Kidney glomerular epithelial cell (primary cell): ENCODE measurements around the gene PPP4R4.
"Not testable (repeated sequence)": the region's sequence is repeated elsewhere in the genome, so short reads cannot be mapped to it uniquely, and the experiment has no call there.

Experiments used
- DNase-seq: peaks from one replicate; lab custom pipeline; 2025; lab: John Stamatoyannopoulos, UW

Gene PPP4R4

GRCh38 chr14:94143711-94144110, 30.4 kb upstream of the PPP4R4 start:
- DNase-seq, result no peak

DNA sequence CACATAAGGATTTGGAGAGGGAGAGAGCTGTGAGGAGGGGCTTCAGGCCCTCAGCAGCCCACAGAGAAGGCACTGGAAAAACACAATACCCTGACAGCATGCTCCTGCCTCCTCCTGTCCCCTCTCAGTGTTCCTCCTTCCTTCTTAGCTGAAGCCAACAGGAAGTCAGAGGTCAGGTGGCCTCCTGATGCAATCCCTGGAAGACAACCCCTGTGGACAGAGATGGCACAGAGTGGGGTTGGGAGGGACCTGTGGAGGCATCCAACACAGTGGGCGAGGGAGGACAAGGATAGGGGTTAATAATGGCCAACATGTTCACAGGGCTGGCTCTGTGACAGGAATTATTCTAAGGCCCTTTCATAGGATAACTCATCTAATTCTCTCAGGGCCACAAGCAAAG, 29.4 kb upstream of the PPP4R4 start:
- DNase-seq, result no peak

GRCh38 chr14:94145902-94146527, 28.1 kb upstream of the PPP4R4 start:
- no peak for DNase-seq

DNA sequence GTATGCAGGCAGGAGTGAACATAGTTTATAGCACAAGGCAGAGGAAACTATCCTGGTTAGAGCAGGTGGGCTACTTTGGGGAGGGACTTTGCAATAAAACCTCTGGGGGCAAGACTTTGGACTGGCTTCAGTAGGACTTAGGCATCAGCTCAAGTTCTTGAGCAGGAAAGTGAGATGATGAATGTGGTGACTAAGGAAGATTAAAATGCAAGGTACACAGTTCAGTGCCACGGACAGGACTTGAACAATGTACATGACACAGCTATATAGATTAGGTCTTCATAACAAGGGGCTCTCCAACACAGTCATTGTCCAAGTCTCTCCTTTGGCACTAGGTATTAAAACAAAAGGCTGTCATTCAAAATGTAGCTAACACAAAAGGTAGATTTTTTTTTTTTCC, 21.4 kb upstream of the PPP4R4 start:
- no peak for DNase-seq

DNA sequence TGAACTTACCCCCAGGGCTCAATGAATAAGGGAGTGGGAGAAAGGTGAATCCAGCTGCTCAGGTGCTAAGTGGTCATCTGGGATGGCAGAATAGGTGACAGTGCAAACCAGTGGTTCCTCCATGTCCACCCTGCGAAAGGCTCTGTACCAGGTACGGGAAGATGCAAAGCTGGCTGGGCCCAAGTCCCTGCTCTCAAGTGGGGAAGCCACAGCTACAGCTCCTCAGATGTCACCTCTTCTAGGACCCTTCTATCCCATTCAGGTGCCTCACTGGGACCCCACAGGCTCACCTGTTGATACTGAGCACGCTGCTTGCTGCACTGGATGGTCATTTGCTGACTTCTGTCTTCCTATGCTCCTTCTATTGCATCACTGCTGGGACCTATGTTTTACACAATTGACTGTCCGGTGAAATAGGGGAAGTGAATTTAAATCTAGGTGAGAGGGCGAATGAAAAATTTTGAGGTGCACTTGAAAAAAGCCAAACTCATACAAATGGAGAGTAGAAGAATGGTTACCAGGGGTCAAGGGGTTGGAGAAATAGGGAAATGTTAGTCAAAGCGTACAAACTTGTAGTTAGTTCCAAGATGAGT, 20.3 kb upstream of the PPP4R4 start:
- no peak for DNase-seq

GRCh38 chr14:94156143-94156542, 18.0 kb upstream of the PPP4R4 start:
- not testable (repeated sequence) for DNase-seq

DNA sequence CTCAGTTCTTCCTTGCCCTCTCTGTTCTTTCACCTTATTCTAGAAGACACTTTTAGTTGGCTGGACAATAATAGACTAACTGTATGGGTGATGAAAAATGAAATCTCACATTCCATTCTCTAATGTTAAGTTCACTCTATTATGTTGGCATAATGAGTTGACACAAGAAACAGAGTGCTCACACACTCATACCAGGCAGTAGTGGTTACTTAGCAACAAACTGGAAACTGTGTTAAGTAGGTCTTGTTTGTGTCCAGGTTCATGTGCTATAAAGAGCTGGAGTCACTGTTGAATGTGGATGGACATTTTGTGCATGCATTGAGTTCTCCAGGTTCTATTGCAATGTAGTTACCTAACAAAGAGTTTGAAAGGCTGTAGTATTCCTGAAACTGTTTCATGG, 16.9 kb upstream of the PPP4R4 start:
- no peak for DNase-seq

- no peak for DNase-seq
Measured at GRCh38 chr14:94158239-94158883, 15.8 kb upstream of the PPP4R4 start.

DNA sequence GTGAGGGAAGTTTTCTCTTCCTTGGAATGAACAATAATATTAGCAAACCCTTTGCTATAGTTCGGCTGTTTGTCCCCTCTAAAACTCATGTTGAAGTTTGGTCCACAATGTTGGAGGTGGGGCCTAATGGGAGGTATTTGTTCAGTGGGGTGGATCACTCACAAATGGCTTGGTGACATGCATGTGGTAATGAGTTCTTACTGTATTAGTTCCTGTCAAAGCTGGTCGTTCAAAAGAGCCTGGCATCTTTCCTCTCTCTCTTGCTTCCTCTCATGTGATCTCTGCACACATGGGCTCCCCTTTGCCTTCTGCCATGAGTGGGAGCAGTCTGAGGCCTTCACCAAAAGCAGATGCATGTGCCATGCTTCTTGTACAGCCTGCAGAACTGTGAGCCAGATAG, 13.1 kb upstream of the PPP4R4 start:
- DNase-seq, result no peak

DNA sequence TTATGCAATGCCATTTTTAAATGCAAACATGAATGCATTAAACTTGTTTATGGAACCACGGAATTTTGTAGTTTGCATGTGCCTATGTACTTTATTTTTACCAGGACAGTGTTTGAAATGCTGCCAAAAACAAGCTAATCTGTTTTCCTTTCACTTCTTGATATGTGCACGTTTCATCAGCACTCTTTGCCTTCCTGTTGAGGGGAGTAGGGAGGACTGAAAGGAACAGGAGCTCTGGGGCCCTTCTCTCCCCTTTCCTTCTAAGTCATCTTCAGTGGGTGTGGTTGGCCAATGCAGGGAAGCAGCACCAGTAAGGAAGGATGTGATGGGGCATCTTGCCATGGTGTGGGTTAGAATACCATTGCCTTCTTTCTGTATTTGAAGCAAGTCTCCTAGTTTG, 12.1 kb upstream of the PPP4R4 start:
- no peak for DNase-seq

DNA sequence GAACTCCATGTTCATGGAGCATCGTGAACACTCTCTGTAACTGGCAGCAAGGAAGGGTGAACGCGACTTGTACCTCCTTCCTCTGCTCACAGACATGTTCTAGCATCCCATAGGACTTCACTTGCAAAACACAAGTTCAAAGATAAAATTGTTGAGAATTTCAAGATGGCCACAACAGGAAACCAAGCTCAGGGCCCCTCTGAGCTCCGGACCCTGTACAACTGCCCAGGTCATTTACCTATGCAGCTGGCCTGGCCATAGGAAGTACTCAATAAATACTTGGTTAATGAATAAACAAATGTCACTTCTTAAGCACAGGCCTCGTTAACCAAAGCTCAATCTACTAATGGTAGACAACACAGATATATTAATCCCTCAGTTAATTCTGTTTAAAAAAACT, 11.7 kb upstream of the PPP4R4 start:
- DNase-seq, result no peak

DNA sequence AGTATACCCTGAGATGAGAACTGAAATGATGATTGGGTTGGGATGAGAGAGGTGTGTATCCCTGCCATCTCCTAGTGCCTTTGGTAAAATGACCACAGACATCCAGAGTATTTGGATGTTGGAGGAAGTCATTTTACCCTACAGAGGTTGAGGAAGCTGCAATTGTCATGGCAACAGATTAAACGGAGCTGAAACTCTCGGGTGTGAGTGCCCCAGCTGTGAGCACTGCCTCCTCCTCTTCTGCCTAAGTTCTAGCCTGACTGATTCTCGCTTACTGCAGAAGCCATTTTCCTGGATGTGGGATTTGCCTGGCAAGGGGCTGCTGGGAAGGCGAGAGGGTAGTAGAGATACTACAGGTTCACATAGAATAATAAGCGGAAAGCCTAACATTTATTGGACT, 10.3 kb upstream of the PPP4R4 start:
- no peak for DNase-seq

GRCh38 chr14:94164685-94165431, 9.3 kb upstream of the PPP4R4 start:
- DNase-seq, result no peak

DNA sequence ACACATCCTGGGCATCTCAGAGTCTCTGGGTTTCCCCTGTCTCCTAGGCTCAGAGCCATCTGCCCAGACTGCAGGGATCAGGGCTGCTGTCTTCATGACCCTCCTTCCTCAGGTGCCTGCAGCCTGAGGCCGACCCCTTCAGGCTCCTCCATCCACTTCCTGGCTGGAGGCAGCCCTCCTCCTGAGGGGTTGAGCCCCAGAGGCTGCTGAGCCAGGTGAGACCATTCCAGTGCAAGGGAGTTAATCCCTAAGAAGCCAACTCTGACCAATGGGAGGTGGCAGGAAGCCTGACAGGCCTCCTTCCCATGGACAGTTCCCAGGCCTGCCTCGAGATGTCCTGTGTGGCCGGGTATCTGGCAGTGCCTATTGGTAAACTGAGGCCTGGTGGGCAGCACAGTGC, 8.4 kb upstream of the PPP4R4 start:
- DNase-seq, result no peak

DNA sequence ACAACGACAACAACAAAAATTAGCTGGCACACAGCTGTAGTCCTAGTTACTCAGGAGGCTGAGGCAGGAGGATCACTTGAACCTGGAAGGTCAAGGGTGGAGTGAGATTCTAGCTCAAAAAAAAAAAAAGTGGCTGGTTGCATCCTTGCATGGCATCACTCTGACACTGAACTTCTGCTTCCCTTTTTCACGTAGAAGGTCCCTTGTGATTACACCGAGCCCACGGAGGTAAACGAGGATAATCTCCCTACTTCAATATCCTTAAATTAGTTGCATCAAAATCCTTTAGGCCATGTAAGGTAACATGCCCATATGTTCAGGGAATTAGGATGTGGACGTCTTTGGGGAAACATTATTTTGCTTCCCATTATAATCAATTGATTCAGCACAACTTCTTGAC, 4.0 kb upstream of the PPP4R4 start:
- no peak for DNase-seq

- peak; percentile 16 for DNase-seq
Measured at GRCh38 chr14:94171208-94171607, 2.9 kb upstream of the PPP4R4 start.

DNA sequence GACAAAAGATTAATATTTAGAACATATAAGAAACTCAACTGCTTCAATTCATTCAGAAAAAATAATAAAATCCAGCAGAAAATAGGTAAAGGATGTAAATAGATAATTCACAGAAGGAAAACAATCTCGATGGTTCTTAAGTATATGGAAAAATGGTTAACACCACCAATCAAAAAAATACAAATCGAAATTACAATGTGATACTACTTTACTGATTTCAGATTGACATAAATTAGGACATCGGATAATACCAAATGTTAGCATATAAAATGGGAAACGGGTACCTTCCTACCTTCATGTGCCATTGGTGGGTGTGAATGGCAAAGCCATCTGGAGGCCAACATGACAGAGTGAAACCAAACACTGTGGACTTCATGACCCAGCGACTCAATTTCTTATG, 1.6 kb upstream of the PPP4R4 start:
- no peak for DNase-seq

GRCh38 chr14:94173471-94173884, 644 bp upstream of the PPP4R4 start:
- no peak for DNase-seq

GRCh38 chr14:94174604-94175010, 485 bp downstream of the PPP4R4 start:
- DNase-seq, result no peak

DNA sequence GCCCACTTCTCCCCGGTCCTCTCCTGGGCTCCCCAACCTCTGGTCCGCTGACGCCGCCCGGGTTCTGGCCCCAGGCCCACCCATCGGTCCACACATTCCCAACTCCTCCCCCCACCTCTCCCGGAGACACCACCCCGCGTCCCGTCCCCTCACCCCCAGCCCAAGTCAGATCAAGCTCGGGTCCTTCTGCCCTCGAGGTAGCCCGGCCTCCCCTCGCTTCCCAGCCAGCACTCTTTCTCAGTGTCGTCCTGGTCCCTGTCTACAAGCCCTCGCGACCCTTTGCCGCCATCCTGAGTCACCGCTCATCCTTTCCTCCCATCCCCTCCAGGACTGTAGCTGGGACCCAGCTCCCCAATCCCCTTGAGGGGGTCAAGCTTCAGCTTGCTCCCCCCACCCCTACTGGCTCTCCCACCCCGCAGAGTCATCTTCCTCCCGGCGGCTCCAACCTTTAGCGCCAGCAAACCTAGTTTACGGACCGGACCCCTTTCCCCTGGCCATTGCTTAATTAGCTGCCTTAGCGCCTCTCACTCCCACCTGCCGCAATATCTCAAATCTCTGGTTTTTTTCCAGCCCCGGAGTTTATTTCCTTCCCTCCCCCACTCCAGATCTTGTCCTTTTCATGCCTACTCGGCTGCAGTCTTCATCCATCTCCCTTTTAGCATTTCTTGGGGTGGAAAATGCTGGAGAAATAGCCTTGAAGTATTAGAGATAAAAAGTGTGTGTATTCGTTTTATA, 1.1 kb downstream of the PPP4R4 start:
- DNase-seq, result no peak

GRCh38 chr14:94175747-94176146, 1.6 kb downstream of the PPP4R4 start:
- DNase-seq, result no peak

DNA sequence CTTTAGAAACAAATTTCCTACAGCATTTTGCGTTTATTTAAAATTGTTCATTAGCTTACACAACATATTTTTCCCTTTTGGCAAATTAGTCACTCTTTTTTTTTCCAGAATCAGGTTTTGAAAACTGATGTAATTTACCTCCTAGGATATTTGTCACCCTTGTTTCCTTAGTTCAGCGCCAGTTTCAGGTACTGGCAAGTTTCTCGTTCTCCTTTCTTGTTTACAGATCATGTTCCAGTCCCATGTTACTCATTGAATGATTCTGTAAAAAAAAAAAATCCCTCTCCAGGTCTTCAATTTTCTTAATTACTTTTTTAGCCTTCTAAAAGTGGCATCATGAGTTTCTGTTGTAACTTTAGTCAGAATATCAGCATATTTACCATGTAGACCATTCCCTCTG, 2.7 kb downstream of the PPP4R4 start:
- no peak for DNase-seq
